Upper lobe of left lung (tissue), 6 donors: ENCODE data around the gene MAP1LC3C. TPM values are rescaled to one million over a fixed set of nuclear protein-coding genes. Genes with fewer than 3 reads are reported as not detected.

Experiments
- ATAC-seq, 2 donors: fragments of 200-7000 bp; cut with Tn5 transposase; one replicate each; pipeline ENCODE4 v1.9.1; 2022; ENCODE audit warnings: mild to moderate bottlenecking in 2 of 2, moderate library complexity in 2 of 2; ENCODE audit not compliant: low FRiP score in 2 of 2
- DNase-seq, 2 donors: peaks; one replicate each; pipeline ENCODE4 v3.0.0-alpha.2; 2019 to 2020
- H3K27ac ChIP-seq, 4 donors: fragments of 200-600 bp; sonication (generic); one replicate each; pipeline ENCODE4 v1.5.1; 2016 to 2019
- H3K27me3 ChIP-seq, 4 donors: fragments of 200-600 bp; sonication (generic); one replicate each; pipeline ENCODE4 v1.5.1; 2017 to 2019
- H3K36me3 ChIP-seq, 4 donors: fragments of 200-600 bp; sonication (generic); one replicate each; pipeline ENCODE4 v1.5.1; 2016 to 2019
- H3K4me1 ChIP-seq, 4 donors: fragments of 200-600 bp; sonication (generic); one replicate each; pipeline ENCODE4 v1.5.1; 2018 to 2019
- H3K4me3 ChIP-seq, 4 donors: fragments of 200-600 bp; sonication (generic); one replicate each; pipeline ENCODE4 v1.5.1; 2017 to 2019; ENCODE audit warnings: mild to moderate bottlenecking in 2 of 4, moderate library complexity in 1 of 4
- H3K9me3 ChIP-seq, 4 donors: fragments of 200-600 bp; sonication (generic); one replicate each; pipeline ENCODE4 v1.5.1; 2018 to 2019
- CTCF ChIP-seq, 6 experiments: fragments of 450-650 bp in 4 of 6; fragments of 200-600 bp in 2 of 6; sonication (generic) in 2 of 6; IDR thresholded peaks; one replicate each; pipeline ENCODE4 v1.5.1; 2016 to 2019; ENCODE audit warnings: antibody characterized with exemption in 6 of 6
- EP300 ChIP-seq, 4 donors: sonication (generic); formaldehyde crosslinking; IDR thresholded peaks; one replicate each; pipeline ENCODE4 v1.5.1; 2017; ENCODE audit warnings: antibody characterized with exemption in 4 of 4, control low read depth in 2 of 4
- POLR2A ChIP-seq, 4 donors: fragments of 450-650 bp; IDR thresholded peaks; one replicate each; pipeline ENCODE4 v1.5.1; 2016 to 2017; ENCODE audit warnings: antibody characterized with exemption in 4 of 4, mild to moderate bottlenecking in 2 of 4
- POLR2AphosphoS5 ChIP-seq, 2 donors: sonication (generic); formaldehyde crosslinking; IDR thresholded peaks; one replicate each; pipeline ENCODE4 v1.5.1; 2017; ENCODE audit warnings: antibody characterized with exemption in 2 of 2
- WGBS, 2 donors: methylation state at CpG; one replicate each; pipeline ENCODE4 v1.1.5; 2017 to 2018; 5-methylcytosine and 5-hydroxymethylcytosine counted together
- total RNA-seq, 6 donors: library from RNA; depleted of rRNA in 4 of 6; stranded (reverse); fragments of >200 nt in 4 of 6; gene quantifications; one replicate each; pipeline versions ENCODE4 v1.1.0 to v1.2.1, GENCODE V29; 2016 to 2021
- donor health status: DM: no; HTN: no; CAD: no; lungs with moderate emphysema.
- donor health status: DM: no; HTN: yes; CAD: no; lungs with severe emphysema.

Gene MAP1LC3C
- 1 to 10 TPM in 5 of 6 donors, not detected in 1; 1.5 to 9.1 (median 5.6) TPM for total RNA-seq

GRCh38 chr1:241999026-241999425 lies at the start of gene MAP1LC3C:
TSS of gene MAP1LC3C (minus strand) at chr1:241999098. CDS start at chr1:241999008, 90 bp downstream.
- peaks cover 0 to 9% (median 7%) of the 10 kb centered on the region in 4 donors for H3K4me1 ChIP-seq
- DNase-seq (no peak), ATAC-seq (peak in 1 of 2 donors; percentile 15)
- no peaks in the 10 kb centered on the region for H3K36me3 ChIP-seq
- peak within 1 kb of the TSS in 3 of 4 donors; percentile 16 to 39 (median 29) for H3K4me3 ChIP-seq
- H3K9me3 ChIP-seq = no peaks in the 10 kb centered on the region
- H3K27me3 ChIP-seq = no peaks in the 10 kb centered on the region
- TF ChIP-seq CTCF (IDR thresholded peaks at IDR 0.05) (no peak), POLR2AphosphoS5 (IDR thresholded peaks at IDR 0.05) (no peak), EP300 (IDR thresholded peaks at IDR 0.05) (no peak), POLR2A (IDR thresholded peaks at IDR 0.05) (no peak)
- peak within 1 kb of the TSS; percentile 18 to 49 (median 41) for H3K27ac ChIP-seq
- 36 to 38% methylated on average over 4 of the region's 4 CpGs for WGBS, 2 donors

GRCh38 chr1:242043165-242043564 lies 44.3 kb upstream of the MAP1LC3C start:
- WGBS, 2 donors = 46 to 50% methylated on average over 3 of the region's 3 CpGs
- no peak for ATAC-seq
- DNase-seq = no peak
- no peak for TF ChIP-seq EP300 (IDR thresholded peaks at IDR 0.05)
- no peak for TF ChIP-seq POLR2AphosphoS5 (IDR thresholded peaks at IDR 0.05)
- no peak for TF ChIP-seq POLR2A (IDR thresholded peaks at IDR 0.05)
- TF ChIP-seq CTCF (IDR thresholded peaks at IDR 0.05) = no peak
- no peaks in the 10 kb centered on the region for H3K27me3 ChIP-seq
- H3K27ac ChIP-seq = no peak overlapping the region
- H3K4me1 ChIP-seq = no peaks in the 10 kb centered on the region
- H3K36me3 ChIP-seq = no peaks in the 10 kb centered on the region
- H3K9me3 ChIP-seq = no peaks in the 10 kb centered on the region
- no peak overlapping the region for H3K4me3 ChIP-seq

GRCh38 chr1:242034392-242034791 lies 35.5 kb upstream of the MAP1LC3C start:
- no peaks in the 10 kb centered on the region for H3K27me3 ChIP-seq
- DNase-seq (no peak), ATAC-seq (no peak)
- TF ChIP-seq POLR2A (IDR thresholded peaks at IDR 0.05) = no peak
- TF ChIP-seq CTCF (IDR thresholded peaks at IDR 0.05) = no peak
- no peak for TF ChIP-seq POLR2AphosphoS5 (IDR thresholded peaks at IDR 0.05)
- TF ChIP-seq EP300 (IDR thresholded peaks at IDR 0.05) = no peak
- no peaks in the 10 kb centered on the region for H3K36me3 ChIP-seq
- H3K4me1 ChIP-seq = no peaks in the 10 kb centered on the region
- no peak overlapping the region for H3K4me3 ChIP-seq
- no peak overlapping the region for H3K27ac ChIP-seq
- no peaks in the 10 kb centered on the region for H3K9me3 ChIP-seq
- 87 to 93% methylated on average over 5 of the region's 5 CpGs for WGBS, 2 donors

GRCh38 chr1:242033447-242033846 lies 34.5 kb upstream of the MAP1LC3C start:
- Histone ChIP-seq H3K4me3 (no peak overlapping the region), H3K36me3 (no peaks in the 10 kb centered on the region), H3K9me3 (no peaks in the 10 kb centered on the region), H3K27ac (no peak overlapping the region), H3K27me3 (no peaks in the 10 kb centered on the region), H3K4me1 (no peaks in the 10 kb centered on the region)
- 49 to 53% methylated on average over 4 of the region's 4 CpGs for WGBS, 2 donors
- DNase-seq (no peak), ATAC-seq (peak in 1 of 2 donors; percentile 24)
- no peak for TF ChIP-seq POLR2A (IDR thresholded peaks at IDR 0.05)
- TF ChIP-seq EP300 (IDR thresholded peaks at IDR 0.05) = no peak
- TF ChIP-seq CTCF (IDR thresholded peaks at IDR 0.05) = no peak
- no peak for TF ChIP-seq POLR2AphosphoS5 (IDR thresholded peaks at IDR 0.05)

GRCh38 chr1:242030071-242030470 lies 31.2 kb upstream of the MAP1LC3C start:
- TF ChIP-seq POLR2AphosphoS5 (IDR thresholded peaks at IDR 0.05) (no peak), POLR2A (IDR thresholded peaks at IDR 0.05) (no peak), EP300 (IDR thresholded peaks at IDR 0.05) (no peak), CTCF (IDR thresholded peaks at IDR 0.05) (no peak)
- H3K9me3 ChIP-seq = no peaks in the 10 kb centered on the region
- H3K4me3 ChIP-seq = no peak overlapping the region
- no peak overlapping the region for H3K27ac ChIP-seq
- no peaks in the 10 kb centered on the region for H3K4me1 ChIP-seq
- no peak for DNase-seq
- 73 to 100% methylated on average over 1 of the region's 1 CpG for WGBS, 2 donors
- no peaks in the 10 kb centered on the region for H3K27me3 ChIP-seq
- no peaks in the 10 kb centered on the region for H3K36me3 ChIP-seq
- ATAC-seq = no peak
